Measurements from ENCODE around the gene FBRS. TPM values are rescaled to one million over a fixed set of nuclear protein-coding genes. Genes with fewer than 3 reads are reported as not detected.

Gene FBRS
- total and polyA plus RNA-seq, 2 of the 13 experiments (the other 11 are each of a cell fraction or from before 2014, with no cell fraction given): 13.7 to 16.2 TPM

DNA sequence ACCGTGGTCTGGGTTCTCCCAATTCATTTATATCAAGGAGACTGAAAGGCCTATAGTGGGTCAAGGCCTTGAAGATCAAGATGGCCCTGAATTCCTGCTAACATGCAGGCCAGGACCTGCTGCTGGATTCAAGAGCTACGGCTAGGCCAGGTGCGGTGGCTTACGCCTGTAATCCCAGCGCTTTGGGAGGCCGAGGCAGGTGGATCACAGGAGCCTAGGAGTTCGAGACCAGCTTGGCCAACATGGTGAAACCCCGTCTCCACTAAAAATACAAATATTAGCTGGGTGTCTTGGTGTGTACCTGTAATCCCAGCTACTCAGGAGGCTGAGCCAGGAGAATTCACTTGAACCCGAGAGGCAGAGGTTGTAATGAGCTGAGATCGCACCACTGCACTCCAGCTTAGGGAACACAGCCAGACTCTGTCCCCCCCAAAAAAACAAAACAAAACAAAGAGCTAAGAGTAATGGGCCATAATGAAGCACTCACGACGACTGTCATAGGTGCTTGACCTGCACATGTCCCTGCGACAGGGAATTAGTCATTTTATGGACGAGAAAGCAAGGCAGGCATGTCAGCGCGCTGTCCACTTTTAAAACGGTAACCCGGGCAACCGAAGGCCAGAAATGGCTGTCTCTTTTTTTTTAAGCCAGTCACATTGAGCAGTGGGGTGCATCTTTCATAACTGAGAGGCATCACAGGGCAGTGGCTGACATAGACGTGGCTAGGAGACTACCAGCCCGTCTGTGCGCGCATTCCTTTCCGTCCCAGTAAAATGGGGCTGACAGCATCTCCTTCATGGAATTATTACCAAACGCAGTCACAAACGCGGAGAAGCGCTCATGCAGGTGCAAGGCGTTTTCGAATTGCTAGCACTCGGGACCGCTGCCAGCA, 1.0 kb upstream of the FBRS start (continued):
- TF ChIP-seq GATAD1 (CRISPR knock-in tag; IDR thresholded peaks at IDR 0.05): no peak
- no peak for TF ChIP-seq TBX2 (CRISPR knock-in tag; IDR thresholded peaks at IDR 0.05; ENCODE audit: borderline replicate concordance)
- no peak for TF ChIP-seq ZNF766 (CRISPR knock-in tag; IDR thresholded peaks at IDR 0.05; ENCODE audit: borderline replicate concordance)
- no peak for TF ChIP-seq ZNF629 (CRISPR knock-in tag; conservative IDR thresholded peaks at IDR 0.05)
- TF ChIP-seq NFAT5 (CRISPR knock-in tag; IDR thresholded peaks at IDR 0.05): no peak; the same call in 1 of the 2 replicates
- TF ChIP-seq KDM5B (CRISPR knock-in tag; IDR thresholded peaks at IDR 0.05; ENCODE audit: borderline replicate concordance): peak; percentile 34; the same call in 1 of the 2 replicates
- no peak for TF ChIP-seq NONO (IDR thresholded peaks at IDR 0.05)
- TF ChIP-seq NONO (CRISPR knock-in tag; conservative IDR thresholded peaks at IDR 0.05): no peak
- no peak for TF ChIP-seq ZNF660 (CRISPR knock-in tag; IDR thresholded peaks at IDR 0.05; ENCODE audit: borderline replicate concordance, low read depth)
- no peak for TF ChIP-seq SRF (IDR thresholded peaks at IDR 0.05; ENCODE audit: low read depth, low read length)
- peak; percentile 37; the same call in 1 of the 2 replicates for TF ChIP-seq ZBTB4 (CRISPR knock-in tag; IDR thresholded peaks at IDR 0.05; ENCODE audit: borderline replicate concordance)
- TF ChIP-seq ZNF292 (CRISPR knock-in tag; IDR thresholded peaks at IDR 0.05; ENCODE audit: borderline replicate concordance, low read depth): no peak
- TF ChIP-seq ZNF281 (CRISPR knock-in tag; IDR thresholded peaks at IDR 0.05; ENCODE audit: borderline replicate concordance): no peak
- no peak for TF ChIP-seq RFX5 (IDR thresholded peaks at IDR 0.05; ENCODE audit: low read depth, low read length)
- TF ChIP-seq BRD4 (CRISPR knock-in tag; IDR thresholded peaks at IDR 0.05): no peak
- no peak for TF ChIP-seq MEIS2 (CRISPR knock-in tag; IDR thresholded peaks at IDR 0.05)
